Measurements from ENCODE around the gene CAND1.
"Not testable (repeated sequence)": the region's sequence is repeated elsewhere in the genome, so short reads cannot be mapped to it uniquely, and the experiment has no call there.

The CAND1 gene

DNA sequence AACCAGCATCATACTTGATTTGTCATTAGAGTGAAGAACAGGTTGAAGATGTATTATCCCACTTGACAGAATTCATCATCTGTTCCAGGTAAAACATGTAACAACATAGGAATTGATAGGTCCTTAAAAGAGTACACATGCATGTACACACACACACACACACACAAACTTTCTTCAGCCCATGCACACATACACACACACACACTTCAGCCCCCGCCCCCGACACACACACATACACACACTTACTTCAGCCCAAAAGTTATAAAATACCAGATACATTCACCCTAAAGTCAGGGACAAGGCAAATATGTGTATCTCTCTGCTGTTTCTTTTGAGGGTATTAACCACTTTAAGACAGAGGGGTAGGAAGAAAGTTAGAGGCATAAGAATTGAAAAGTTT lies 15.4 kb downstream of the CAND1 start:
- DNase-seq = no peak

DNA sequence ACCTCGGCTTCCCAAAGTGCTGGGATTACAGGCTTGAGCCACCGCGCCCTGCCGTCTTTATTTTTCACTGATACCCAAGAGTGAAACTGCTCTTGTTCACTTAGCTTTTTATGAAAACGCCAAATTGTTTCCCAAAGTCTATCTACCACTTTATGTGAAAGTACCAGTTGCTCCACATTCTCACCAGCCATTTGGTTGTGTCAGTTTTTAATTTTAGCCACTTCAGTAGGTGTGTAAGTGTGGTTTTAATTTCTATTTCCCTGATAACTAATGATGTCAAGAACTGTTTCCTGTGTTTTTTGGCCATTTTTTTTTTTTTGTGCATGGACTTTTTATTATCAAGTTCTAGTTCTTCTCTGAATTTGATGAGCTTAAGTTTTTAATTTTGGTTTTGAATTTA lies 17.1 kb downstream of the CAND1 start:
- no peak for DNase-seq

DNA sequence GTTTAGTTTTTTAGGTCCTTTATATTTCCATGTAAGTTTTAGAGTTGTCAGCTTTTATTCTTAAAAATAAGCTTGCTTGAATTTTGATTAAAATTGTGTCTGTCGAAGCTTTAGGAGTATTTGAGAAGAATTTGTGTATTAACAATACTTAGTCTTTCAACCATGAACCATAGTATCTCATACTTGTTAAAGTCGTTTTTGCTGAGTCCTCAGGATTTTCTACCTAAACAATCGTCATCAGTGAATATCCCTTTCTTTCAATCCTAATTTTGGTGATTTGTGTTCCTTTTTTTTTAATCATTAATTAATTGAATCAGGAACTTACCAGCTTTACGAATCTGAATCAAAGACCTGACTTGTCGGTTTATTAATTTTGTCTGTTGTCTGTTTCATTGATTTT lies 18.2 kb downstream of the CAND1 start:
- DNase-seq = no peak

DNA sequence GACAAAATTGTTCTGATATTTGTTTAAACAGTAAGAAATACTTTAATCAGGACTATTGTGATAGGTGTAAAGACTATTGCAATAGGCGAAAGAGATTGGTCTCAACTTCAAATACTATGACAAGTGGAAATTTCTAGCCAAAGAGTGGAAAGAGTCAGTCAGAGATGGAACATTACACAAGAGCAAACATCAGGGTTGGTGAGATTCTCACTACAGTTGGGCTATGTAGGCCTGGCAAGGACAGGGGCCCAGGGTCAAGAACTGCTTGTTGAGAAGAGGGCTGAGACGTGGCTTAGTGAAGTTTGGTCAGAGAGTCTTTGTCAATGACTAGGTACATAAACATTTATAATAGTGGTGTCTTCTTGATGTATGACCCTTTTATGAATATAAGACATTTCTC lies 19.4 kb downstream of the CAND1 start:
- DNase-seq = no peak

DNA sequence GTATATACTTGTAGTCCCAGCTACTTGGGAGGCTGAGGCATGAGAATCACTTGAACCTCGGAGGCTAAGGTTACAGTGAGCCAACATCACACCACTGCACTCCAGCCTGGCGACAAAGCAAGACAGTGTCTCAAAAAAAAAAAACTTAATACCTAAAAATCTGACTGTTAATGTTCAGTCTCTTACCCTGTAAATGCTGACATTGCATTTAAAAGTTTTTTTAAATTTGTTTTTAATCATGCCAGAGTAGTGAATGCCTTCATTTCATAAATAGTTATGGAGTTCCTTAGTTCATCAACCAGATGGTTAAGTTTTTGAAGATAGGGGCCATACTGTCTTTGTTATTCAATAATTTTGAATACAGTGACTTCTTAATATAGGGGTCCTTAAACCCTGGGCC lies 21.2 kb downstream of the CAND1 start:
- DNase-seq = no peak

DNA sequence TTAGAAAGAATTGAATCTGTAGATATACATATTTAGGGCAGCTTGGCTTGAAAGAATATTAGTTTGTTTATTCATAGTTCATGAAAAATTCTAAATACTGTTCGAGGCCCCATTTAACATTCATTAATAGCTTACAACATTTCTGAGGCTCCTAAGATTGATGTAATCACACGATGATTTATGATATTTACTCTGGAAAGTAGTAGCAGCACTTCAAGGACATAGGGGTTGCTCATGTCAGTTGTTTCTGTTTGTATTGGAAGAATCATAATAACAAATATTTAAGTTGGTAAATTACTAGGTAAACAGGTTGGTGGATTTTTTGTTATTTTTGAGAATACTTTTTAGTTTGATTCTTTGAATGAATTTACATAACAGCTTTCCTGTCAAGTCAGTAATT lies 30.4 kb downstream of the CAND1 start:
- DNase-seq = no peak

DNA sequence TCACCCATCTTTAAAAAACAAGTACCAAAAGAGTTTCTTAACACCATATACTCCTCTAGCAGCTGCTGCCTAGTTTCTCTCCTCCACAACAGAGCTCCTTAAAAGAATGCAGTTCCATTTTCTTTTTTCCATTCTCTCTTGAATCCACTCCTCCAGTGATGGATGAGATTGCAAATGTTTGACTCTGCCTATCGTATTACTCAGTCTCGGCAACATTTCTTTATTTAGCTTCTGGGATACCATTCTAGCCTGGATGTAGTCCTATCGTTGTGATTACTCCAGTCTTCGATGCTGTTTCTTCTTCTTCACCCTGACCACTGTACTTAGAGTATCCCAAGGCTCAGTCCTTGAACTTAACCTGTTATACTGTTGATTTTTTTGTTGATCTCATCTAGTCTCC lies 30.8 kb downstream of the CAND1 start:
- no peak for DNase-seq

DNA sequence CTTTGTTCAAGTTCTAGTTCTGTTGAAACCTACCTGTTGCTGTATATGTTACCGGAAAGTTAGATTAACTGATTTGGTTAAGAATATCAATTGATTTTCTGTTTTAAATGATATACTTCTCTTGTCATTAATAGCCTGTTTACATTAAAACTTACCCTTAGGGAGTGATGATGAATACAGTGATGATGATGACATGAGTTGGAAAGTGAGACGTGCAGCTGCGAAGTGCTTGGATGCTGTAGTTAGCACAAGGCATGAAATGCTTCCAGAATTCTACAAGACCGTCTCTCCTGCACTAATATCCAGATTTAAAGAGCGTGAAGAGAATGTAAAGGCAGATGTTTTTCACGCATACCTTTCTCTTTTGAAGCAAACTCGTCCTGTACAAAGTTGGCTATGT lies 33.0 kb downstream of the CAND1 start:
- no peak for DNase-seq

DNA sequence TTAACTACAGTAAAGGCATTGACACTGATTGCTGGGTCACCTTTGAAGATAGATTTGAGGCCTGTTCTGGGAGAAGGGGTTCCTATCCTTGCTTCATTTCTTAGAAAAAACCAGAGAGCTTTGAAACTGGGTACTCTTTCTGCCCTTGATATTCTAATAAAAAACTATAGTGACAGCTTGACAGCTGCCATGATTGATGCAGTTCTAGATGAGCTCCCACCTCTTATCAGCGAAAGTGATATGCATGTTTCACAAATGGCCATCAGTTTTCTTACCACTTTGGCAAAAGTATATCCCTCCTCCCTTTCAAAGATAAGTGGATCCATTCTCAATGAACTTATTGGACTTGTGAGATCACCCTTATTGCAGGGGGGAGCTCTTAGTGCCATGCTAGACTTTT lies 36.4 kb downstream of the CAND1 start:
- no peak for DNase-seq

DNA sequence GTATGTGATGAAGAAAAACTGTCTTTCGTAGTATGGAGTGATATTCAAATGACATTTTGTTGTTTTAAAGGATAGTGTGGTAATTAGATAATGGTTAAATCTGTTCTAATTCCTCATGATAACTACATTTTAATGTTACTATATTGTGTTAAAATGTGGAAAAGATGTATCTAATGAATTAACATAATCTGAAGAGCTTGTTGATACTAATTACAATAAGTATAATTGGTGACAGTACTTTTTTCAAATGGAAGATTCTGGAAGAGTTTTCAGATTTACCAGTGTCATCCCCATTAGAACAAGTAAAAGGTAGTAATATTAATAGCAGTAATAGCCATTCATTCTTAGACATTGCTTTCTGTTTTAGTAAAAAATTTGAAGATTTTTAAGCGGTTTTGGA lies 37.6 kb downstream of the CAND1 start:
- DNase-seq = no peak

DNA sequence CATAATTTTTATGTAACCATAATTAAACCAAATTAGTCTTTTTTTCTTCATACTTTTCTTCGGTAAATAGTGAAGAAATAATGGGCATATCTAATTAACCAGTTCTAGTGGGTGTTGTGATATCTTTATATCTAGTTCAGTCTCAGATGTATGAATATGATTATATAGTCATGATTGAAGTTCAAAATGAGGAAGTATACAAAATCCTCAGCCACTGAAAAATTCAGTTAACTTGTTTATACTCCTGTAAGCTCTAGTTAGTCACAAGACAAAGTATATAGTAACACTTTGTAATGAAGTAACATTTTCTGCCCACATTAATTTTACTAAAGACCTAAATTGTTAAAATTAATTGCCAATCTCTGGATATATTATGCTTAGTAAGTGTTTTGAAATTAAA lies 46.5 kb downstream of the CAND1 start:
- no peak for DNase-seq

DNA sequence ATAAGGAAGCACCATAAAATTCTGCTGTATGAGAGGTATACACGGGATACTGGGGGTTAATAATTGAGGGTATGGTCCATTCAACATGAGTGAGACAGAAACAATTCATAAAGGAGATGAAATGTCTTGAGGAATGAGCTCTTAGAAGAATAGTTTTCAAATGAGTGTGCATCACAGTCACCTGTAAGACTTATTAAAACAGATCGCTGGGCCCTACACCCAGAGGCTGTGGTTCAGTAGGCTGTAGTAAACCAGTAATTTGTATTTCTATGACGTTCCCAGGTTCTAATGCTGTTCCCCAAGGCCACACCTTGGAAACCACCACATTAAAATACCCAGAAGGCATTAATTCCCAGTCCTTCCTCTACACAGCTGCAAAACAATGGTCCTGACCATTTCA lies 49.6 kb downstream of the CAND1 start:
- no peak for DNase-seq

DNA sequence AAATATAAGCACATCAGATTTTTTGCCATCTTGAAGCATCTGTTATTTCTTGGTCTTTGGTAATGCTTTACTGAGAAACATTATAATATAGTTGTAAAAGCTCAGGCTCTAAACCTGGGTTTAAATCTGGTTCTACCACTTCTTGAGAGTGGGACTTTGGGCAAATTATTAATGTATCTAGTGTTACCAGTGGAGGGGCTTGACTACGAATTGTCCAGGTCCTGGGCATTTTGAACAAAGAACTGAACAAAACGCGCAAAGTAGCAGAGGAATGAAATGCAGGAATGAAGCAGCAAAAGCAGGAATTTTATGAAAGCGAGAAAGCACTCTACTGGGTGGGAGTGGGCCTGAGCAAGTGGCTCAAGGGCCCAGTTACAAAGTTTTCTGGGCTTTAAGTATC lies 50.8 kb downstream of the CAND1 start:
- DNase-seq = no peak

DNA sequence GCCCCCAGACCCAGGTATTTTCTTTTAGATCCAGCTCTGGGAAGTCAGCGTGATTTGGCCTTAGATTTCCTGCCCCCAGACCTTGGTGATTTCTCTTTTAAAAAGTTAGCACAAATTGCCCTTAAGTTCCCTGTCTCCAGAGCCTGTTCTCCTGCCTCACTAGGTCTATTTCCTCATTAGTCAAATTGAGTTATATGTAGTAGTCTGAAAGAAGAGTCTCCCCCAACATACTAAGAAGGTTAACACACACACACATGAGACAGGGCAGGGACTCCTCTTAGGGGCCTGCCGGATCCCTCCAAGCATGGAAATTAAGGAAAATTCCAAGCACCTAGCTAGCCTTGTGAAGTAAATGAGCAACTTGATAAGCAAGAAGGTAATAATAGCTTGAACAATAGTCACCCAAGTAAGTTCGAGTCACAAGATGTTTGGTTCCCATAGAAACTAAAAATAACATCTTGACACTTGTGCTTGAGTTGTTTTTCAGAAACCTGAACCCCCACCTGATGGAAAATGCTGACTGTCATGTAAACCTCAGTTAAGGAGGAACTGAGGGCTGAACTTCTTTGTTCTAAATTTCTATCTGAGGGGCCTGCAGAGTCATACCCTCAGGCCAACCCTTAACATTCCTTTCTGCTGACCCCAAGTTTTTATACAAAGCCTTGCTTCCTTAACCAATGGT lies 51.6 kb downstream of the CAND1 start:
- DNase-seq = no peak

DNA sequence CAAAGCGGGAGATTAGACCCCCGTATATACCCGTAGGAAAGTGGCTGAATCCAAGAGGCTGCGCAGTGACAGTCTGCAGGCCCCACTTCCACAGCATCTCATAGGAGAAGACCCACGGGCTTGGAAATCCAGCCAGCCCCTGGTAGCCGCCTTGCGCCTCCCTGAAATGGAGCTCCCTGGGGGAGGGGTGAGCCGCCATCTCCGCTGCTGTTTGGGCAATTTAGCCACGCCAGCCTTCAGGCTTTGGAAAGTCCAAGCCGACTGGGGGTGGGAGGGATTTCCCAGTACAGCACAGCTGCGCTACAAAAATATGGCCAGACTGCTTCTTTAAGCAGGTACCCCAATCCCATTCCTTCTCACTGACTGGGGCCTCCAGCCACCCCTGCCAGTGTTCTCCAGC lies 53.4 kb downstream of the CAND1 start:
- no peak for DNase-seq

DNA sequence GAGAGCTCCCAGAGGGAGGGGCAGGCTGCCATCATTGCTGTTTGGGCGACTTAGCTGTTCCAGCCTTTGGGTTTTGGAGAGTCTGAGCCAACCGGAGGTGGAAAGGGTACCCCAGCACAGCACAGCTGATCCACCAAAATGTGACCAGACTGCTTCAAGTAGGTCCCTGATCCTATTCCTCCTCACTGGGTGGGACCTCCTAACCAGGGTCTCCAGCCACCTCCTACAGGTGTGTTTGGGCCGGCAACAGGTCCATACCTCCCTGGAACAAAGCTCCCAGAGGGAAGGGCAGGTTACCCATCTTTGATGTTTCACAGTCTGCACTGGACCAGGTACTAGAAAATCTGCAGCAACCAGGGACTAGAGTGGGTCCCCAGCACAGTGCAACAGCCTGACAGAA lies 53.8 kb downstream of the CAND1 start:
- DNase-seq = no peak

DNA sequence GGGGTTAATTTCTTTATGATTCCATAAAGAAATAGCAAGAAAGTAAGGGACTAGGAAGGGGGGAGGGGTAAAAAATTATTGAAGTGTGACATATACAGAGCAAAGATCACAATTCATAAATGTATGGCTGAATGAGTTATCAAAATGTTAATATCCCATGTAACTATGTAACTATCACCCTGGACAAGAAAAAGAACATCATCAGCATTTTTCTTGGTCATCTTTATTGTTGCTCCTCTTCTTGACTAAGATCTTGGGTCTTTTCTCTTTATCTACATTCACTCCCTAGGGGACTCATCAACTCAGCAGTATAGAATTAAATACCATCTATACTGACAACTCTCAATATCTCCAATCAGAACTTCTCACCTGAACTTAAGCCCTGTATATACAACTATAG lies 57.5 kb downstream of the CAND1 start:
- no peak for DNase-seq

DNA sequence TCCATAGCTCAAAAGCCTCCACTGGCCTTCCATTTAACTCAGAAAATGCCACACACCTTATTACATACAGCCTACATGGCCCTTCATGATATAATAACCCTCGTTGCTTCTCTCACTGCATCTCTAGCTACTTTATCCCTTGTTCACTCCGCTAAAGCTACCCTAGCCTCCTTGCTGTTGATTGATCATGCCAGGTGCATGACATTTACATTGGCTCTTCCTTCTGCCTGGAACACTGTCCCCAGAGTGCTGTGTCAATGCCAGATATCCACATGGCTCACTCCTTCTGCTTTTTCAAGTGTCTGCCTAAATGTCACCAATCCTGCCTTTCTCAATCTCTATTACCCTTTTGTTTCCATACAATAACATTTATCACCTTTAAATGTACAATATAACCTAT lies 58.3 kb downstream of the CAND1 start:
- no peak for DNase-seq

DNA sequence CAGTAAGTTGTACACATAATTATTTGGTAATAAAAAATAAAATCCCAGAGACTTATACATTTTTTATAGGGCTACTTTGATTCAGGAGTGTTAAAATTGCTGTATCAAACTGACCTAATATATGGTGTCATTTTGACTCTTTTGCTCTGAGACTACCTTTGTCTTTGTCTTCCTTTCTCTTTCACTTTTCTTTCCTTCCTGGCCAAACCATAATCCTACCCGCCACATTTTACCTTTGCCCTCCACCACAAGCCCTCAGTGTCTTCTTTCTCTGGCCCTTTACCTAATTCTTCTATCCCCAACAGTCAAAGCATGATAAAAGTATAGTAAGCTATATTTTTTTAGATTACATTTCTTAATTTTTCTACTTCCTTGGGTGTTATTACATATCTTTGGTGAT lies 62.0 kb downstream of the CAND1 start:
- no peak for DNase-seq

DNA sequence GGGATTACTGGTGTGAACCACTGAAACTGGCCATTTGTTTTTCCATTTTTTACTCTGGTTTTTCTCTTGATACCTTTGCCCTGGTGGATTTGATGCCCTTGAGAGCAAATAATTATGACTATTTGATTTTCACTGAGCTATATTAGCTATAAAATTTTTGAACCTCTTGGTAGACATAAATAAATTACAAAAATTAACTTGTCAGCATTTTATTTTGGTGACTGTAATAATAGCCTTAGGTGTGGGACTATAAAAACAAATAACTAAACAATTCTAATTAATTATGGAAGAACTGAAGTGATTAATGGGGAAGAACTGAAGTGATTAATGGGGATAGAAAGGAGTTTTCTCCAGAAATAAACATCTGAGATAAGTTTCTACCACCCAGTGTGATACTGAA lies 62.7 kb downstream of the CAND1 start:
- DNase-seq = no peak

DNA sequence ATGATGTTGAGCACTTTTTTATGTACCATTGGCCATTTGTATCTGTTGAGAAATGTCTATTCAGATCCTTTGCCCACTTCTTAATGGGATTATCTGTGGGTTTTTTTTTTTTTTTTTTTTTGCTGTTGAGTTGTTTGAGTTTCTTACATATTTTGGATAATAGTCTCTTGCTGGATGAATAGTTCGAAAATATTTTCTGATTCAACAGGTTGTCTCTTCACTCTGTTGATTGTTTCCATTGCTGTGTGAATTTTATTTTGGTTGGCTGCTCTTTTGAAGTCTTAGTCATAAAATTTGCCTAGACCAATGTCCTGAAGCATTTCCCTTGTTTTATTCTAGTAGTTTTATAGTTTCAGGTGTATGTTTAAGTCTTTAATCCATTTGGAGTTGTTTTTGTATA lies 64.5 kb downstream of the CAND1 start:
- DNase-seq = no peak

DNA sequence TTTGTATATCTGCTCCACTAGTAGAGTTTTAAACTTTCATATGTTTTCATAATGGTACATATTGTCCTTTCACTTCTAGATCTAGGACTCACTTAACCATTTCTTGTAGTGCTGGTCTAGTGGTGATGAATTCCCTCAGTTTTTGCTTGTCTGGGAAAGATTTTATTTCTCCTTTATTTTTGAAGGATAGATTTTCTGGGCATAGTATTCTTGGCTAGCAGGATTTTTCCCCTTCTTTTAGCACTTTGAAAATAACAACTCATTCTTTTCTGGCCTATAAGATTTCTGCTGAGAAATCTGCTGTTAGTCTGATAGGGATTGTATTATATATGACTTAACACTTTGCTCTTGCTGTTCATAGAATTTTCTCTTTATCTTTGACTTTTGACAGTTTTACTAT lies 69.3 kb downstream of the CAND1 start:
- DNase-seq = no peak

DNA sequence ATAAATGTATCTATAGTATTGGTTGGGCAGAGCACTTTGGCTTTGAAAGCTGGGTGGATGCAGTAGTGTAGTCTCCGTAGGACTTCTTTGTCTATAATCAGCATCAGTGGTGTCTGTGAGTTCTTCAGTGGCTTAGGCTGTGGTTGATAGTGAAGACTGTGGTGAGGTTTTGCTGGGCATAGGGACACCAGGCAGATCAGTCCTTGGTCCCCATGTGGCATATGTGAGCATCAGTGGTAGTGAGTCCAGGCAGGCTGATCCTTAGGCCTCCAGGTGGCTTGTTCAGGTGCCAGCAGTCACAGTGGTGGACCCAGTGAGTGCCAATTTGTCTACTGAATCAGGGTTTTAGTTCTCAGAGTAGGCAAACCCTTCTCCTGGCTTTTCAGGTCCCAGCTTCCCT lies 70.4 kb downstream of the CAND1 start:
- no peak for DNase-seq

DNA sequence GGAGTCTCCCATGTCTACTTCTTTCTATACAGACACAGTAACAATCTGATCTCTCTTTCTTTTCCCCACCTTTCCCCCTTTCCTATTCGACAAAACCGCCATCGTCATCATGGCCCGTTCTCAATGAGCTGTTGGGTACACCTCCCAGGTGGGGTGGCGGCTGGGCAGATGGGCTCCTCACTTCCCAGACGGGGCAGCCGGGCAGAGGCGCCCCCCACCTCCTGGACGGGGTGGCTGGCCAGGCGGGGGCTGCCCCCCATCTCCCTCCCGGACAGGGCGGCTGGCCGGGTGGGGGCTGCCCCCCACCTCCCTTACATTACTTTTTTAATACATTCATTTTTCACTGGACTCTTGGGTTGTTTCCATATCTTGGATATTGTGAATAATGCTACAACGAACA lies 71.9 kb downstream of the CAND1 start:
- DNase-seq = not testable (repeated sequence)

DNA sequence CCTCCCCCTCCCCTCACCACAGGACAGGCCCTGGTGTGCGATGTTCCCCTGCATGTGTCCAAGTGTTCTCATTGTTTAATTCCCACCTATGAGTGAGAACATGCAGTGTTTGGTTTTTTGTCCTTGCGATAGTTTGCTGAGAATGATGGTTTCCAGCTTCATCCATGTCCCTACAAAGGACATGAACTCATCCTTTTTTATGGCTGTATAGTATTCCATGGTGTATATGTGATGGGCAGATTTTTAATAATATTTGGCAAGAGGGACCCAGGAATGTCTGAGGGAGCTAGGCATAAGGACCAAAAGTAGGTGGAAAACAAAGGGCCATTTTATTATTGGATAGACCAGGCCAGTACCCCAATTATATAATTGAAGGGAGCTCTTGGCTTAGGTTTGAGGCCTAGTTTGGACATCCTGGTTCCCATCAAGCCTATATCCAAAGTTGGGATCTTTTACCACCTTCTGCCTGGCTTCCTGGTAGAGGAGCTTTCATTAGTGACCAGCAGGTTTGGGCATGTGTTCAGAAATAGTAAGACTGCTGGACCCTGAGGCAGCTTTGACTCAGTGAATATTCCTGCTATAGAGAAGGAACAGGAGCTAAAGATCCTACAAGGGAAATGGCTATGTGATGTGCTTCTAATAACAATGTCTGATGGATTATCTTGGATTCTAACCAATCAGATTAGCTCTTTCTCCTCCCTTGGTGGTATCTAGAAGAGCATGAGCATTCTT lies 76.0 kb downstream of the CAND1 start:
- DNase-seq = no peak
